ENCODE results near the gene RBM33.

Gene RBM33

DNA sequence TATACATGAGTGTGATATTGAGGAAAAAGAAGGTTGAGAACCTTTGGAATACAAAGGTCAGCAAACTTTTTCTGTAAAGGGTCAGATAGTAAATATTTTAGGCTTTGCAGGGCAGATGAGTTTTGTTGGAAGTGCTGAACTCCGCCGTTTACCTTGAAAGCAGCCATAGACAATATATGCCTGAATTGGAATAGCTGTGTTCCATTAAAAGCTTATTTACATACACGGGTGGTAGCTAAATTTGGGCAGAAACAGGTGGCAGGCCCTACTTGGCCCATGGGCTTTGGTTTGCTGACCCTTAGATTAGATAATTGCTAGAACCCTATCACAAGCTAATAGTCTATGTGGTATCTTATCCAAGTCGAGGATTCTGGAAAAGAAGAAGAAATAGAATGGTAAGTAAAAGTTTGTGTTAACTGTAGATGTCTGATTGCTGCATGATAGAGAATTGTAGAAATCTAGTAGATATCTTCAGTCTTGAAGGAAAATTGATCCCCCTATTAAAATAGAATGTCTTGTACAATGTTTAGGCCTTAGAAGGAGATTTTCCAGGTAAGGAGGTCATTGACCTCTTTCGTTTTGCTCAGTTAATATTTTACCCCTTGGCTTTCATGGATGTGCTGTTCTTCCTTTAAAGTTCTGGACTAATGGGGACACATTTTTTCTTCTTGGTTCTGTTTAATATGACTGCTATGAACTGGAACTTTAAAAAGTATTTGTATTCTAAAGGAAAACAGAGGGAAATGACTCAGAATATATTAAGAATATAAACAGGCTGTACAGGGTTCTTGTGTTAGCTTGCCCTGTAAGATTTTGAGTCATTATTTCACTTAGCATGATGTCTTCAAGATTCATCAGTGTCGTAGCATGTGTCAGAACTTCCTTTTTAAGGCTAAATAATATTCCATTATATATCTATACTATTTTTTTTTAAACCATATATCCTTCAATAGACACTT is 8.0 kb downstream of the RBM33 start:
- TF ChIP-seq, protein P1, sequence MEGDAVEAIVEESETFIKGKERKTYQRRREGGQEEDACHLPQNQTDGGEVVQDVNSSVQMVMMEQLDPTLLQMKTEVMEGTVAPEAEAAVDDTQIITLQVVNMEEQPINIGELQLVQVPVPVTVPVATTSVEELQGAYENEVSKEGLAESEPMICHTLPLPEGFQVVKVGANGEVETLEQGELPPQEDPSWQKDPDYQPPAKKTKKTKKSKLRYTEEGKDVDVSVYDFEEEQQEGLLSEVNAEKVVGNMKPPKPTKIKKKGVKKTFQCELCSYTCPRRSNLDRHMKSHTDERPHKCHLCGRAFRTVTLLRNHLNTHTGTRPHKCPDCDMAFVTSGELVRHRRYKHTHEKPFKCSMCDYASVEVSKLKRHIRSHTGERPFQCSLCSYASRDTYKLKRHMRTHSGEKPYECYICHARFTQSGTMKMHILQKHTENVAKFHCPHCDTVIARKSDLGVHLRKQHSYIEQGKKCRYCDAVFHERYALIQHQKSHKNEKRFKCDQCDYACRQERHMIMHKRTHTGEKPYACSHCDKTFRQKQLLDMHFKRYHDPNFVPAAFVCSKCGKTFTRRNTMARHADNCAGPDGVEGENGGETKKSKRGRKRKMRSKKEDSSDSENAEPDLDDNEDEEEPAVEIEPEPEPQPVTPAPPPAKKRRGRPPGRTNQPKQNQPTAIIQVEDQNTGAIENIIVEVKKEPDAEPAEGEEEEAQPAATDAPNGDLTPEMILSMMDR (IDR thresholded peaks at IDR 0.05; ENCODE audit: low read depth, low read length) = no peak
- no peak for DNase-seq (ENCODE audit: extremely low read depth, low read depth)

DNA sequence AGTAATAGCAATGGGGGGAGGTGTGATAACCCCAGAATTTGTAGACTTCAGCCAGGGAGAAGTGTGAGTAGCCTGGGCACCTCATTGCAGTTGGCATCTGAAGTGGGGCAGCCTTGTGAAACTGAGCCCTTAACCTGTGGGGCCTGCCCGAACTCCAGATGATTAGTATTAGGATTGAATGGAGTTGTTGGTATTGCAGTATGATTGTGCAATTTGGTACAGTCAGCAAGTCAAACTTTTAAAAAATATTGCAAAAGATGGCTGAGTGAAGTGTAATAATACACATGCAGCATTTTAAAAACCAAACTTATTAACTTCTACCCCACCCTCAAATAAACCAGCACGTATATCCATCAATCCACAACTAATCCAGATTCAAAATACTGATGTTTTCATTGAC is 9.3 kb downstream of the RBM33 start:
- DNase-seq (ENCODE audit: extremely low read depth, low read depth) = peak; percentile 41
- TF ChIP-seq, protein P1 (IDR thresholded peaks at IDR 0.05; ENCODE audit: low read depth, low read length) = no peak

DNA sequence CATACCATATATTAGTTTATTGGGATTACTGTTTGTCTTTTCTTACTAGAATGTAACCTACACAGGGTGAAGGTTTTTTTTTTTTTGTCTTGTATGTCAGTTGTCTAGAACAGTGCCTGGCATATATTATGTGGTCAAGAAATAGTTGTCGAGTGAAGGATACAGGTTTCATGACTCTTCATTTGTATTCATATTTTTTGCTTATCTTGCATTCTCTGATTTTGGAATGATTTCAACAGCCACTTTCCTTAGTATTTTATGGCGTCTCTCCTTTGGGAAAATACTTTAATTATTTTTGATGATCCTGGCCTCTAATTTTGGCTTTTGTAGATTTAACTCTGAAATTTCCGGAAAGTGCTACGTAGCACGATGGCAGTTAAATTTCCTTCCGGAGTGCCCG is 12.4 kb downstream of the RBM33 start:
- no peak for DNase-seq (ENCODE audit: extremely low read depth, low read depth)
- TF ChIP-seq, protein P1 (IDR thresholded peaks at IDR 0.05; ENCODE audit: low read depth, low read length) = no peak

DNA sequence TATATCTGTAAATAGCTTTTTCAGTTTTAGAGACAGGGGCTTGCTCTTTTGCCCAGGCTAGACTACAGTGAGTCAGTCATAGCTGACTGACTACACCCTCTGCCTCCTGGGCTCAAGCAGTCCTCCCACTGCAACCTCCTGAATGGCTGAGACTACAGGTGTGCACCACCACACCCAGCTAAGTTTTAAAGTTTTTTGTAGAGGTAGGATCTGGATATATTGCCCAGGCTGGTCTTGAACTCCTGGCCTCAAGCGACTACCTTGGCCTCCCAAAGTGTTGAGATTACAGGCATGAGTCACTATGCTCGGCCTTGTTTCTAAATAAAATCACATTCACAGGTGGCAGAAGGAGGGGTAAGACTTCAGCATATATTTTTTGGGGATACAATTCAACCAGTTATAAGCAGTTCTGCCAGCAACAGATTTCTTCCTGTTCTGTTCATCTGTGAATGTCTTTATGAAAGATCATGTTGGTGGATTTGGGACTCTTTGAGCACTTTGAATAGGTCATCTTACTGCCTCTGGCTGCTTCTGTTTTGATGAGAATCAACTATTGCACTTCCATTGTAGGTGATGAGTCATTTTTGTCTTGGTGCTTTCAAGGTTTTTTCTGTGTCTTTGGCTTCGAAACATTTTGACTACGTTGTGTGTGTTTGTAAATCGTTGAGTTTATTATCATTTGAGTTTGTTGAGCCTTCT is 15.7 kb downstream of the RBM33 start:
- TF ChIP-seq, protein P1 (IDR thresholded peaks at IDR 0.05; ENCODE audit: low read depth, low read length) = no peak
- no peak for DNase-seq (ENCODE audit: extremely low read depth, low read depth)

DNA sequence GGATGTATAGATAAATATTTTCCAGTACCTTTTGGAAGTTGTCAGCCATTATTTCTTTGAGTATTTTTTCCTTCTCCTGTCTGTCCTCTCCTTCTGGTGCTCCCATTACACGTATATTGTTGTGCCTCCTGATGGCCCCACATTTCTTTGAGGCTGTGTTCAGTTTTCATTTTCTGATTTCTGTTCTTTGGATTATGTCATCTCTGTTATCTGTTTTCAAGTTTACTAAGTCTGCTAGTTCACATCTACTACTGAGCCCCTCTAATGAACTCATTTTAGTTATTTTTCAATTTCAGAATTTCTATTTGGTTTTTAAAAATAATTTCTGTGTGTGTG is 16.3 kb downstream of the RBM33 start:
- TF ChIP-seq, protein P1 (IDR thresholded peaks at IDR 0.05; ENCODE audit: low read depth, low read length) = no peak
- no peak for DNase-seq (ENCODE audit: extremely low read depth, low read depth)

DNA sequence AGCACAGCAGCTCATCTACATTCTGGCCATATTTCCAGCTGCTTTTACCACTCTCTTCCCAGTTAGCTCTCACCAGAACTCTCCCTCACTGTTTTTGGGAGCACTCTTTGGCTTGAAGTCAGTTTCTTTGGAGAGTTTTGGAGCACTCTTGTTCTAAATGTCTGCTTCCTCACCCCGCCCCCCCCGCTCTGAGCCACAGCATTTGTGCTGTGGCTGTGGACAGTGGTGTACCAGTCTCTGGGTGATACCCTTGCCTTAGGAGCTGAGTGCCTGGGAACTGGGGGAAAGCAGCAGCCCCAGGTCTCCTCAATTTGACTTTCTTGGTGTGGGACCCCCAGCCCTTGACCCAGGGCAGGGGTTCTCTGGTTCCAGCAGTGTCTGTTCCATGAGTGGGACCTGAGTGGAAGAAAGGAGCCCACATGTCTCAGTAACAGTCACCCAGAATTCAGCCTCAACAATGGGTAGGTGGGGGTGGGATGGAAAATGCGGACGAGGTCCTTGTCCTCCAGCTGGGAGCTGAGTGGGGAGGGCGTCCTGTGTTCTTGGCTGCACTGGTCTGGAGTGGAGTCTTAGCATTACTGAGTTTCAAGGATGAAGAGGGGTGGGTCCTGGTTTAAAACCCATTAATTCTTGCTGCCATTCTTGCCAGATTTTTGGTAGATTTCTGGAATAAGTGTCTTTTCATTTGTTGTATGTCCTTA is 18.0 kb downstream of the RBM33 start:
- TF ChIP-seq, protein P1 (IDR thresholded peaks at IDR 0.05; ENCODE audit: low read depth, low read length) = no peak
- DNase-seq (ENCODE audit: extremely low read depth, low read depth) = no peak
